H1 (cell line): ENCODE results near the gene MICU2. TPM values are rescaled to one million over a fixed set of nuclear protein-coding genes. Genes with fewer than 3 reads are reported as not detected.

Experiments used
- ATF2 ChIP-seq: IDR thresholded peaks from 2 replicates; pipeline ENCODE4 v1.6.1; 2012; ENCODE audit warnings: low read length, inconsistent platforms
- CEBPB ChIP-seq: IDR thresholded peaks from 2 replicates; pipeline ENCODE4 v1.6.1; 2012; ENCODE audit warnings: low read depth, low read length
- E2F6 ChIP-seq: IDR thresholded peaks from 2 replicates; pipeline ENCODE4 v1.6.1; 2012; ENCODE audit warnings: inconsistent platforms
- EP300 ChIP-seq, 2 experiments: IDR thresholded peaks; 1 replicate in 1 of 2; 2 replicates in 1 of 2; pipeline ENCODE4 v1.6.1; 2011 to 2012; ENCODE audit warnings: low read depth in 2 of 2, low read length in 2 of 2, mild to moderate bottlenecking in 2 of 2, borderline replicate concordance in 1 of 2, inconsistent platforms in 1 of 2, moderate library complexity in 1 of 2
- KDM4A ChIP-seq: IDR thresholded peaks from one replicate; pipeline ENCODE4 v1.7.1; 2012; ENCODE audit warnings: low read depth, mild to moderate bottlenecking, moderate library complexity, low read length, inconsistent platforms; ENCODE audit not compliant: severe bottlenecking
- POLR2A ChIP-seq, 2 experiments: IDR thresholded peaks; 1 replicate in 1 of 2; 2 replicates in 1 of 2; pipeline ENCODE4 v1.6.1; 2011; ENCODE audit warnings: low read depth in 2 of 2, low read length in 2 of 2, mild to moderate bottlenecking in 2 of 2; ENCODE audit errors: control extremely low read depth in 1 of 2
- RAD21 ChIP-seq, 2 experiments: IDR thresholded peaks in 1 of 2; conservative IDR thresholded peaks in 1 of 2; 2 replicates each; pipeline ENCODE4 v1.6.1; 2011; ENCODE audit warnings: low read depth in 2 of 2, low read length in 2 of 2, improper control_type of control experiment in 1 of 2, inconsistent platforms in 1 of 2, mild to moderate bottlenecking in 1 of 2, moderate library complexity in 1 of 2
- RXRA ChIP-seq: IDR thresholded peaks from 2 replicates; pipeline ENCODE4 v1.6.1; 2011; ENCODE audit warnings: low read depth, mild to moderate bottlenecking, low read length, moderate library complexity; ENCODE audit not compliant: insufficient read depth
- SAP30 ChIP-seq: fragments of 300-600 bp; sonication (generic); IDR thresholded peaks from 2 replicates; pipeline ENCODE4 v1.7.1; 2012; ENCODE audit warnings: low read length, moderate library complexity, mild to moderate bottlenecking, inconsistent platforms; ENCODE audit not compliant: insufficient read depth, insufficient replicate concordance
- SIRT6 ChIP-seq: IDR thresholded peaks from one replicate; pipeline ENCODE4 v1.7.1; 2012; ENCODE audit warnings: low read length, inconsistent platforms
- SRF ChIP-seq: IDR thresholded peaks from 2 replicates; pipeline ENCODE4 v1.6.1; 2011; ENCODE audit warnings: mild to moderate bottlenecking, low read depth, low read length, moderate library complexity
- SUZ12 ChIP-seq: fragments of 200-600 bp; sonication (generic); IDR thresholded peaks from 2 replicates; pipeline ENCODE4 v1.6.1; 2012; ENCODE audit warnings: mild to moderate bottlenecking, inconsistent platforms, low read length, moderate library complexity, mixed read lengths
- TBP ChIP-seq: IDR thresholded peaks from 2 replicates; pipeline ENCODE4 v1.6.1; 2011; ENCODE audit warnings: low read depth, low read length, improper control_type of control experiment
- polyA plus RNA-seq, 7 experiments: library from polyadenylated mRNA; depleted of rRNA in 3 of 7; stranded (reverse) in 5 of 7; unstranded in 2 of 7; fragments of >200 nt in 5 of 7; fragments of 200-250 nt in 2 of 7; gene quantifications; 1 replicate in 5 of 7; 2 replicates in 1 of 7; 4 replicates in 1 of 7; pipeline versions ENCODE4 v1.2.1 to v1.2.3, GENCODE V29; 2011 to 2013; ENCODE audit warnings: missing spikeins in 2 of 7, mixed read lengths in 2 of 7
- total RNA-seq: library from RNA; stranded (reverse); fragmentation: NEBNext Ultra II Directional; extraction: Animal tissue kit (Norgen Biotek cat#: 25700); gene quantifications from 2 replicates; pipeline ENCODE4 v1.2.1, GENCODE V29; 2021

The MICU2 gene
- total and polyA plus RNA-seq, 2 of the 8 experiments (the other 6 are each of a cell fraction or from before 2014, with no cell fraction given), result 34.6 to 36.5 TPM

GRCh38 chr13:21458813-21459701 lies 144.9 kb downstream of the MICU2 start, which contains the start of gene ZDHHC20 (continued):
- no peak for TF ChIP-seq EP300 (IDR thresholded peaks at IDR 0.05; ENCODE audit: borderline replicate concordance in 1 of 2, low read depth in 2 of 2, low read length in 2 of 2)
- no peak for TF ChIP-seq SUZ12
- peak; percentile 38 to 60; a peak in 2 of 3 replicates for TF ChIP-seq POLR2A (IDR thresholded peaks at IDR 0.05; ENCODE audit: control extremely low read depth in 1 of 2, low read depth in 2 of 2, low read length in 2 of 2)
- no peak for TF ChIP-seq RAD21 (IDR thresholded peaks at IDR 0.05 in 1 of 2, conservative IDR thresholded peaks at IDR 0.05 in 1 of 2; ENCODE audit: low read depth in 2 of 2, low read length in 2 of 2)
- TF ChIP-seq E2F6, result no peak
- TF ChIP-seq KDM4A, result peak; percentile 72
- TF ChIP-seq CEBPB, result no peak
- TF ChIP-seq ATF2, result no peak
- TF ChIP-seq SIRT6, result no peak
- TF ChIP-seq RXRA, result no peak
- no peak for TF ChIP-seq SAP30
- no peak for TF ChIP-seq SRF
- peak; percentile 18; the same call in 1 of the 2 replicates for TF ChIP-seq TBP
